Activated CD4-positive, alpha-beta T cell treated with anti-CD3 and anti-CD28 coated beads, Interleukin-2, amount 50 U/mL, for 1 hour (primary cell): Measurements from ENCODE around the gene PDGFA.

ENCODE experiments used
- DNase-seq: peaks from one replicate; pipeline ENCODE4 v3.0.0-alpha.2; 2020

Gene PDGFA

DNA sequence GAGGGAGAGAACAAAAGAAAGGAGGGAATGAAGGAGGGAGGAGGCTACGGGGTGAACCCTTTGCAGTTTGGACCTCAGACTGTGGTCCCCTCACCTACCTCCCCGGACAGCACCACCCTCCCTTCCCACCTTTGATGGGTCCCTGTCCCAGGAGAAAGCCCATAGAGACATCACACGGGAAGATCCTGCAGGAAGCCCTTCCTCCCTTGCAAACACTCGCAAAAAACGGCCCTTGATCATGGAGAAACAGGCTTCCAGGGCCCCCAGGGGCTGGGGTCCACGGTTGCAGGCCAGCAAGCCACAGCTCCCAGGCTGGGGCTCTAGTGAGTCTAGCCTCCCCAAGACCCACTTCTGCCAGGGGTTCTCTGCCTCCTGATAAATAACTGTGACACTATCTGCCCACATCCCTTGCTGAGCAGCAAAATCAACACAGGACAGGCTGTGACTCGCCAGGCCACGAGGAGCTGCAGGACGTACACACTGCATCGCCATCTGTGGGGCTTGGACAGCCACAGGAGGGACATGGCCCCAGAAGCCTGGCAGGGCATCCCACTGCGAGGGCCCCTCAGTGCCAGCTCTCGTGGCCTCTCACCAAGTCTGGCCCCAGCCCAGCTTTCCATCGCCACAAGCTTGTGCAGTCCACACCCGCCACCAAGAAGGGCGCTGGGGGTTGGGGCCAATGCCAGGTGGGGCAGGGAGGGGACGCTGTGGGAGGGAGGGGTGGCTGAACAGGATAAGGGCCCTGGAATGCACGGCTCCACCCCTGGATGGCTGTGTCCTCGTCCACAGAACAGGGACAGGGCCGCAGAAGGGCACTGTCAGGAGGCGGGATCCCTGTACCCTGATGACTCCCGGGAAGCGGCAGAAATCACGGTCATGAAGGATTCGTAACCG, 34.2 kb downstream of the PDGFA start:
- no peak for DNase-seq

DNA sequence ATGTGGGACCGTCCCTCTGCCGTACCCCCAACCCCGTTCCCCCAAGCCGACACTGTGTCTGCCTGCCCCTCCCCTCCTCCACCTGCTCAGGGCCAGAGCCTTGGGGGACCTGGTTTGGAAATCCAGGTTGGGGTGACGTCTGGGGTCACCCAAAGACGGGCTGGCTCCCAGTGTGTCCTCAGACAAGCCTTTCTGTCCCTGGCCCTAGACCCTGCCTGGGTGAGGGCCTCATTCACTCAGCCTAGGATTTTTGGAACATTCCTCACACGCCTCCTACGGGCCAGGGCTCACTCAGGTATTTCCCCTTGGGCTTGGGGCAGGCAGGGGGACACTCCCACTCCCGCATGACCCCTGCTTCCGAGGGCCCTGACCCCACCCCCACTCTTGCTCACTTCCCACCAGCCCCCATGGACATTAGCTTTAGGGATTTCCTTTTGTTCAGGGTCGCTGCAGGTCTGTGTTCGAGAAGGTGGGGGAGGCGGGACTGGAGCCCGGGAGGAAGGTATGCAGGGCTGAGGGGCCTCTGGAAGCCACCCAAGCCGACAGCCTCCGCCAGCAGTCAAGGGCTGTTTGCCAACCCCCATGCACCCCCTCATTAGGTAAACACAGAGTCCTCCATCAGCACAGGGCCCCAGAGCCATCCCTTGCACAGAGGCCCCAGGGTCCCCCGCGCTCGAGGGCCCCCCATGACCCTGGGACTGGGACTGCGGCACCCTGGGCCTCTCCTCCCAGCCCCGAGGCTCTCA, 35.1 kb downstream of the PDGFA start:
- DNase-seq, result no peak

DNA sequence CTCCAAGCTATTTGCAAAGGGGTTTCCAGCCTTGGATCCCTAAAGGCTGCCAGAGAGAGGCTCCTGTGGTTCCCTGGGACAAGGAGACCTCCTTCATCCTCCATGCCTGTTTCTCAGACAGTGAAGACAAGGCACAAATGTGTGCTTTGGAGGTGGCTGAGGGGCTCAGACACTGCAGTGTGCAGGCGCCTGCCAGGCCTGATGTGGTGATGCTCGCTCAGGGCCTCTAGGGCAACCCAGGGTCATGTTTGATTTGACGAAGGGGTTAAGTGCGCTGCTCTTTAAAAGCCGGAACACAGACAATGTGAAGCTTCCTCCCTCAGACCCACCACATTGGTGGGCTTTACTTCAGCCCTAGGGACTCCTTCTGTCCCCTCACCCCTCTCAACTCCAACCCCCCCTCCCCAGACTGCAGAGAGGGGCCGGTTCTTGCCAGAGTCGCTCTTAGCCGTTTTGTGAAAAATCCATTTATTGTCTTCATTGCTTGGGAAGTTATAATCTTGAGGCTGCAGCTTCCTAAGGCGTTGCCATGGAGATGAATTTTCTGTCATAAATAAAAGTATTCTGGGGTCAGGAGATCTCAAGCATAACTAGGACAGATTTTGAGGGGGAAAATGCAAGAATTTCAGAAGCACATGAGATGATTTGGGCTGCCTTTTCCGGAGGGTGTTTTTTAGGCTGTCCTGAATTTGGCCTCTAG, 35.8 kb downstream of the PDGFA start:
- no peak for DNase-seq

DNA sequence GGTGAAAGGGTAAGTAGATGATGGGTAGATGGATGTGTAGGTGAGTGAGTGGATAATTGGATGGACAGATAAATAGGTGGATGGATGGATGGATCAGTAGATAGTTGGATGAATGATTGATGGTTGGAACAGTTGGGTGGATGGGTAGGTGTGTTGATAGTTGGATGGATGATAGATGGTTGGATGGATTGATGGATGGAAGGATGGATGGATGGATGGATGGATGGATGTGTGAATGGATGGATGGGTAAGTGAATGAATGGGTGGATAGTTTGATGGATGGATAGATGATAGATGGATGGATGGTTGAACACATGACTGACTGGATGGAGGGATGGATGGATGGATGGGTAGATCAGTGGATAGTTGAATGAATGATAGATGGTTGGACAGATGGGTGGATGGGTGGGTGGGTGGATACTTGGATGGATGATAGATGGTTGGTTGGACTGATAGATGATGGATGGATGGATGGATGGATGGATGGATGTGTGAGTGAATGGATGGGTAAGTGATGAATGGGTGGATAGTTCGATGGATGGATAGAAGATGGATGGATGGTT, 37.0 kb downstream of the PDGFA start:
- no peak for DNase-seq

DNA sequence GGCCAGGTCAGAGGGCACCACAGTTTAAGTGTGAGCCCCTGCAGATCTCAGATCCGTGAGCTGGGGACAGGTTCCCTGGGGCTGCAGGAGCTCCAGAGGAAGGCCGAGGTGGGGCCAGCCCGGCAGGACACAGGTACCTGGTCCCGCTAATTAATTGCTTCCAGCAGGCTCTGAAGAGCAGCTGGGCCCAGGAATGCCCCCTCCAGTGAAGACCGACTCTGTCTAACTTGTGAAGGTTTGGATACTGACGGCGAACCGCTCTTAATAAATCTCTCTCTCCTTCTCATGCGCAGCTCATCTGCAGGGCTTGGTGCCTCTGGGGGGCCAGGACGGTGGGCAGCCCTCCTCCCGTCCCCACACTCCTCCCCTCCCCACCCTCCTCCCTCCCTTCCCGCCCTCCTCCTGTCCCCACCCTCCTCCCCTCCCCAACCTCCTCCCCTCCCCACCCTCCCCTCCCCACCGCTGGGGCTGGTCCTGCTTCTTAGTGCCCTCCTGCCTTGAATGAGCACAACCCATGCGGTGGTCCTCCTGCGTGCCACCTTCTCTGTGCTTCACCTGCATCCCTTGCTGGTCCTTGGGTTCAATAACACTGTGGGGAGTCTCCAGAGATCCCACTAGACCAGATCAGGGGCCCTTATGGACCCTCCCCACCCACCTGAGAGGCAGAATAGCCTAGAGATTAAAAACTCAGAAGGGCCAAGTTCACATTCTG, 38.3 kb downstream of the PDGFA start:
- DNase-seq, result no peak

DNA sequence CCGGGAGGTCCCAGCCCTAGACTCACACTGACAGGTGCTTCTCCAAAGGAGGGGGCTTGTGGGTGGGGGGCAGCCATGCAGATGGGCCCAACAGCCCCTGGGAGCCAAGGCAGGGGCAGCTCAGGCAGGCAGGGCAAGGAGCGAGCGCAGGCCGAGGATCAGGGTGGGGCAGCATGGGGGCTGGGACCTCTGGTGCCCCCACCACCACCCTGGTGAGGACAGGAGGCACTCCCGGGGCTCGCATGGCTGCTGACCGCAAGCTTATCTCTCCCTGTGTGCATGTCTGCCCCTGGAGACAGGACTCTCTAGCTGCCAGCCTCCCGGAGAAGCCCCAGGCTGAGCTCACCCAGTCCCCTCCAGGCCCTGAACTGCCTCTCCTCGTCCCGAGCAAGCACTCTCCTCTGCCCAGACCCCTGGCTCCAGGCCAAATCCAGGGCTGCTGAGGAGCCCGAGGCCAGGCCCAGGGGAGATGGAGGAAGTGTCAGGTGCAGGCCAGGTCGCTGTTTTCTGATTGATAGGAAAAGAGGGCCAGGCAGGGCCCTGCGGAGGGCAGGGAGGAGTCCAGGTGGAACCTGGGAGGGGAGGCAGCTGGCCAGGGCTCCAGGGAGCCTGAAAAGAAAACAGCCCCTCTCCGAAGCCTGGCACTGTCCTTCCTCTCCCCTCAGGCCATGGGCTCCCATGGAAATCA, 39.0 kb downstream of the PDGFA start:
- no peak for DNase-seq

DNA sequence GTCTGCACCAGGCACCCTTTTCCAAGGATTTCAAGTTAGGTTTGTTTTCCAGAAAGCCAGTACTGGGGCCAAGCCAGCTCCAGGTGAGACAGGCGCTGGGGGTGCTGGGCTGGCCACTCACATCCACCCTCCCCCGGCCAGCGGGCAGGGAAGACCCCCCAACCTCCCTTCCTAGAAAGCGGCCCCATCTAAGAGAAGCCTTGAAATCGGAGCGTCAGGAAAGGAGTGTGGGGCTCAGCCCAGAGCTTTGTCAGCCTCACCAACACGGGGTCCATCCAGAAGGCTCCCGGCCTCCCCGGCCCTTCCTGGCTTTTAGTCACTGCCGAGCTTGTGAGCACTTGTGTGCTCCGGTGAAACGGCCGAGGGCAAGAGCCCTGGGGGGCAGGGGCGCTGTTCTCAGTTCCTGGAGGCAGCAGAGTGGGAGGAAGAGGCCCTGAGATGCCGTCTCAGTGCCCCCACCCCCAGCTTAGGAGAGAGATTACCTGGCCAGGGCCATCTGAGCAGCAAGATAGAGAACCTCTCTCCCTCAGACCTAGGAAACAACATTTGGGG, 39.6 kb downstream of the PDGFA start:
- DNase-seq, result no peak

DNA sequence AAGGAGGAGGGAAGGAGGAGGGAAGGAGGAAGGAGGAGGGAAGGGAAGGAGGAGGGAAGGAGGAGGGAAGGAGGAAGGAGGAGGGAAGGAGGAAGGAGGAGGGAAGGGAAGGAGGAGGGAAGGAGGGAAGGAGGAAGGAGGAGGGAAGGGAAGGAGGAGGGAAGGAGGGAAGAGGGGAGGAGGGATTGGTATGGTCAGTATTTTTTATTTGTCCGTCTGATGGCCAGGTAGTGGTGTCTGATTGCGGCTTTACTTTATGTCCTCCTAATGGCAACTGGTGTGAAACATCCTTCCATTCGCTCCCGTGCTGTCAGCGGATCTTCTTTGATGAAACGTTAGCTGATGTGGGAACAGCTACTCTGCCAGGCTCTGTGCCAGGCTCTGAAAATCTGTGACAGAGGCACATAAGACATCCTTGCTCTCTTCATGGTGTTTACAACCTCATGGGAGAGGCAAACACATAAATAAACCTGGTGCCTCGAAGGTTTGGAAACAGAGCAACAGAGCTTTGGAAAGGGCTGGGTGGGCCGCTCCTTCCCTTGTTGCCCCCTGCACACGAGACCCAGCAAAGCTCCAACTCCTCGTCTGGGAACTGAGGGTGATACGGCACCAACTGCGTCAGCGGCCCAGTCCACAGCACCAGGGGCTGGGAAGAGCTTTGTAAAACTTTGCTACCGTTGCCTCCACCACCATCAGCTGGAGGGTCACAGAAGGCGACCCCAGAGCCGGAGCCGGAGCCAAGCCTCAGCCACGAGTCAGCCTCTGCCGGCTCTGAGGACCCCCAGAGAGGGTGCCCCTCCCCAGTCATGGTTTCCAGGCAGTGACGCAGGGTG, 40.3 kb downstream of the PDGFA start:
- no peak for DNase-seq

DNA sequence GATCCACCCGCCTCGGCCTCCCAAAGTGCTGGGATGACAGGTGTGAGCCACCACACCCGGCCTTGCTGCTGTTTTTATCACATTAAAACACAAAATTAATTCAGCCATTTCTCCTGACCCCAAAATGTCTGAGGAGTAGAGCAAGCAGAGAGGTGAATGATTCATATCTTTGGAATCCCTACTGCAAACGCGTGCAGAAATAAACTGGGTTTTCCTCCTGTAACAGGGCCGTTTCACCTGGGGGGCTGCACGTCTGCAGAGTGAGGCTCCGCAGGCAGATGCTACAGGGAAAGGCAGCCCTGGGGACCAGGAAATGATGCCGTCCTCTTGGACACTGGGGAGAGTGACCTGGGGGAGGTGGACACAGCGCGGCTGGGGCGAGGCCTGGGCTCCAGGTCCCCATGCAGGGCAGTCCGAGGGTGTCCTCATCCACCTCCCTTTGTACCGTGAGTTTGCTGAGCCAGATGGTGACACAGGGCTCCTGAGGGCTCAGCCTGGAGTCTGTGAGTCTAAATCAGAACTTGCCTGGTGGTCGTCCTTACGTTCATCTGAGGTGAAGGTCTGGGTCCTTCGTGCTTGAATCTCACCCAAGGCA, 41.9 kb downstream of the PDGFA start:
- DNase-seq, result no peak

DNA sequence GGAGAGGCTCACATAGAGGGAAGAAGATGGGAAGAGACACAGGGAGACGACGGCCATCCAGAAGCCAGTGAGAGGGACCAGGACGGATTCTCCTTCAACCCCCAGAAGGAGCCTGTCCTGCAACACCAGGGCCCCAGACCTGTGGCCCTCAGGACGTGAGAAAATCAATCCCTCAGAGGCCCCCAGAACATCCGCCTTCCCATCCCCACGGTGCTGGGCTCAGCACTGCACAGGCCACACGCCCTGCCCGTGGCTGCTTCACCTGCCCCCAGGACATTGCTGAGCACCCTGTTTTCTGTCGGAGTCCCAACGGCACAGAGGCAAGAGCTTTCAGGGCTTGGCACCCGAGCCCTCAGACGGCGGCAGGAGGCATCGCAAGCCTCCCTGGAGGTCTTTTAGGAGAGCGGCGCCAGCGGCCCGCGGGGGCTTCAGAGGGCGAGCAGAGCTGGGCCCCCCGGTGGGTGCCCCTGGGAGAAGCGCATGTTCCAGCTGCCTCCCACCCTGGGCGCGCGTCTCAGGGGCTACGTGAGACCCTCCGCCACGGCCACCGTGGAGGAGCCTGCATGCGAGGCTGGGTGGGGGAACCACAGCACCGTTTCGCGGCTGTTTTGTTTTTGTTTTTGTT, 42.8 kb downstream of the PDGFA start:
- no peak for DNase-seq

DNA sequence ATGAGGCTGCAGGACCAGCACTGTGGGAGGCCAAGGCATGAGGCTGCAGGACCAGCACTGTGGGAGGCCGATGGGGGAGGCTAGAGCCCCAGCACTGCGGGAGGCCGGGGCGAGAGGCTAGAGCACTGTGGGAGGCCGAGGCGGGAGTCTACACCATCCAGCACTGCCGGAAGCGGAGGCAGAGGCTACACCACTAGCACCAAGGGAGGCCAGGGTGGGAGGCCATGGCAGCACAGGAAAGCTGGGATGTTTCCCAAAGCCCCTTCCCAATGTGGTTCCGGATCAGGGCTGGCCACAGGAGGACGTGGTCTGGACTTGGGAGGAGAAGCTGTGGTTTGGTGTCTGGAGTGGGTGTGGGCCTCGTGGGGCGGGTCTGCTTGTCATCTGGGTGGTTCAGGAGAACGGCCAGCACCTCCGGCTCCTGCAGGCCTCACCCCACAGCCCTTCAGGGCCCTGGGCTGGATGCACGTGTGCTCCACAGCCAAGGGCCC, 43.6 kb downstream of the PDGFA start:
- no peak for DNase-seq

DNA sequence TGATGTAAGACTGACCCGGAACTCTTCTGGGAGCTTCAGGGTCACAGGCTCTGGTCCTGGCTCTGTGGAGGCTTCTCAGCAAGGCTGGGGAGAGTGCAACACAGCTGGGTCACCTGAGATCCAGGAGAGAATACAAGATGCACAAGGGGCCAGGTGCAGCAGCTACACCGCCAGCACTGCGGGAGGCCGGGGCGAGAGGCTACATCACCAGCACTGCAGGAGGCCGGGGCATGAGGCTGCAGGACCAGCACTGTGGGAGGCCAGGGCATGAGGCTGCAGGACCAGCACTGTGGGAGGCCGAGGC, 44.3 kb downstream of the PDGFA start:
- DNase-seq, result no peak

DNA sequence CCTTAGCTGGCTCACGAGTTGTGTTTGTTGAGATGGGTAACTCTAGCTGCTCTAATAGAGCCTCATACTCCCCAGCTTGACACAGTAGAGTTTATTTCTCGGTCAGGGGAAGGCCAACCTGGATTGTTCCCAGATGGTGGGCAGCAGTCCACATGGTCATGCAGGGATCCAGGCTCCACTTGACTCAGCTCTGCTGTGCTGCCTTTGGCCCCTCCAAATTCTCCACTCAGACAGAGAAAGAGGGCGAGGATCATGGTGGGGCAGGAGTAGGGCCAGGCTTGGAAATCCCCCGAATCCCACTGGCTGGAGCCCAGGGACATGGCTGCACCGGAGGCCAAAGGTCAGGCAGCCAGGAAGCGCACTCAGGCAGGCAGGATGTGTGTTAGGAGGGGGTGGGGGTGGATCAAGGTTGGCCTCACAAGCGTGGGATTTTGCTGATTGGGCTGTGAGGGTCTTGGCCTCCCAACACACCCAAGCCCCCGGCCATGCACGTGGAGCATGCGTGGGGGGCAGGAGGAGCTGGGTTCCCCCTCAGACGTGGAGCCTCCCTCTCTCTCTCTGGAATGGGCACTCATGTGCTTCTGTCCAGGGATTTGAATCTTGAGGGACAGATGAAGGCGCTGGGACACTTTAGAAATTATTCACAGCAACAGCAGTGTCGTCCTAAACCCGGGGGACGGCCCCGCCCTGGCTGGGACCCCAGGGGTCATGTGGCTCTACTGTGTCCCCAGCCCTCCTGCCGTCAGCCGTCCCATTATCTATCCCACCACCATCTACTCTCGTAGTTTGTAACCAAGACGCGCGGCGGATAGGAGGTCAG, 44.8 kb downstream of the PDGFA start:
- no peak for DNase-seq

DNA sequence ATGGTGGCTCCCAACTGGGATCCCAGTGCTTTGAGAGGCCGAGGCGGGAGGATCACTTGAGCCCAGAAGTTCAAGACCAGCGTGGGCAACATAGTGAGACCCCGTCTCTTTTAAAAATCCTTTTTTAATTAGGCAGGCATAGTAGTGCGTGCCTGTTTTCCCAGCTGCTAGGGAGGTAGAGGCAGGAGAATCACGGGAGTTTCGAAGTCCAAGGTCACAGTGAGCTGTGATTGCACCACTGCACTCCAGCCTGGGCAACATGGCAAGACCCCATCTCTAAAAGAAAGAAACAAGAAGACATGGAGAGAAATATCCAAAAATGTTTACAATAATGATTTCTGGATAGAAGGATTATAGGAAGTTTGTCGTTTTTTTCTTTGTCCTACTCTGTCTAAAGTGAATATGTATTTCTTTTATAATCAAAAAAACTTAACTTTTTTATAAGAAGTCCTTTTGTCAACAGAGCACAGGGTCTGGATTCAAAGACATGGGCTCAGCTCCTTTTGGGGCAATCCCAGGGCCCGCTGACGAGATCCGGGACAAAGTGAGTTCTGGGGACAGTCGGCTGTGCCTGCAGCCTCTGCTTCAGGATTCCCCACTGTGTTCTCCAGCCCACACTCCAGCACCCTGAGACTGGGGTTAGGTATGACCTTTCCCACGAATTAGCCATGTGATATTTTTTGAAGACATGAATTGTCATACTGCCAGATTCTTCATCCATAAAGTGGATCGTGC, 45.6 kb downstream of the PDGFA start:
- no peak for DNase-seq

DNA sequence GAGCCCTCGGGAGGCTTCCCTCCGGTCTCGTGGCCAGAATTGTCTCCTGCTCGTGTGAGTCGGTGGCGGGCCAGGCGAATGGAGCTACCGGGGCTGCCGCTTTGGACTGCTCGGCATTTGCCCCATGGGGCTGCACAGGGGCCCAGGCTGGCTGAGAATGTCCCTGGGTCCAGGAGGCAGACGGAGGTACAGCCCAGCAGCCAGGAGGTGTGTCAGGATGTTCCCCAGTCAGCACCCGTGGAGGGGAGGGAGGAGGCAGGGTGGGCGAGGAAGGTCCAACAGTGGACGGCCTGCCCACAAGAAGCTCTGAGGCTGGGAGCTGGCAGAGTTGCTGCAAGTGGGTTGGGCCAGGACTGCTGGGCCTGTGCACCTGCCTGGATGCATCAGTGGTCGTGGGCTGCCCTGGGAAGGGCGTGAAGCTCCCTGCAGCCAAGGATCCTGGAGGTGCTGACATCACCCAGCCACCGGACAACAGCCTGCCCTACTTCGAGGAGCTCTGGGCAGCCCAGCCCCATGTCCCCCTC, 46.4 kb downstream of the PDGFA start:
- no peak for DNase-seq

DNA sequence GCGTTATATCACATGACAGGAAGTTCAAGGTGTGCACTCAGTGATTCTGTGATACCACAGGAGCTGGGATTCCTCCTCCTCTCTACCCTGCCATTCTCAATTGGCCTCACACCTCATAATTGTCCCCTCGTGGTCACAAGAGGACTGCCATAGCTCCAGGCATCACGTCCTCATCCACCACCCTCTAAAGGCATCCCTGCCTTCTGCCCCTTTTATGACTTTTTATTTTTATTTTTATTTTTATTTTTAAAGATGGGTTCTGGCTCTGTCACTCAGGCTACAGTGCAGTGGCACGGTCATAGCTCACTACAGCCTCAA, 47.0 kb downstream of the PDGFA start:
- no peak for DNase-seq

DNA sequence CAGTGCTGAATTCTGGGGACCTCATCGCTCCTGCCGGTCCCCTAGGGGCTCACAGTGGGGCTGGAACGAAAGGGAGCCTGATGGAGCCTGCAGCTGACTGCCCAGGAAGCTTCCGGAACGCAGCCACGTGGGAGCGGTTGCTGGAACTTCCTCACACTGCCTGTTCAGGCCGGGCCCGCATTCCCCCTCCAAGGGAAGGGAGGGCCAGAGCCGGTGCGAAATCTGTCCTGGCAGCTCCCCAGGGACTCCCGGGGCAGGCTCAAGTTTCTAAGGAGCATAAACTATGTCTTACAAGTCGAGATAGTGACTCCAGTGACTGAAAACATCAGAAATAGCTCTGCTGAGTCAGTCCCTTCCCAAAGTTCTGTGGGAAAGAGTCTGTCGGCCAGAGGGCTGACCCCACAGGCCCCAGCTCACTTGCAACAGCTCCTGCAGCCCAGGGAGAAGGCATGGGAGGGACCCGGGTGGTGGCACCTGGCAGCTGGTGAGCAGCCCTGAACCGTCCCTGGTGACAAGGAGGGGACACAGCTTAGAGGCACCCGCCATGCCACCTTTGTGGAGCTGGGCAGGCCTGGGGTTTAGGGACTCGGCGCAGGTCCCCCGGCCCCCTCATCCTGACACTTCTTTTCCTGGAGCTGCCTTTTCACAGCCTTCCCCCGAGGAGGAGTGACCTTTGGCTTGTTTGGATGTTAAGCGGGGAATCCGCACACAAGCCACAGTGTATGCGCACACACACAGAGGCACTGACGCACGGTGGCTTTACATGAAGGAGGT, 47.6 kb downstream of the PDGFA start:
- DNase-seq, result no peak
